Right lobe of liver (tissue), 6 donors: ENCODE data around the gene GABRG2. TPM values are rescaled to one million over a fixed set of nuclear protein-coding genes. Genes with fewer than 3 reads are reported as not detected.

Experiments used
- ATAC-seq, 4 donors: fragments of 200-7000 bp; cut with Tn5 transposase; one replicate each; pipeline ENCODE4 v1.9.1; 2020; ENCODE audit warnings: mild to moderate bottlenecking in 4 of 4, moderate library complexity in 4 of 4
- DNase-seq, 3 donors: peaks; one replicate each; pipeline ENCODE4 v3.0.0-alpha.2; 2020
- H3K27ac ChIP-seq, 3 donors: fragments of 200-600 bp; one replicate each; pipeline ENCODE4 v1.8.0; 2022
- H3K27me3 ChIP-seq, 2 donors: fragments of 200-600 bp; one replicate each; pipeline ENCODE4 v1.8.0; 2022
- H3K36me3 ChIP-seq, 4 donors: fragments of 200-600 bp; sonication (generic) in 1 of 4; one replicate each; pipeline versions ENCODE4 v1.5.1 to v1.8.0; 2017 to 2022; ENCODE audit warnings: control low read depth in 1 of 4
- H3K4me1 ChIP-seq, 4 donors: fragments of 200-600 bp; sonication (generic) in 1 of 4; one replicate each; pipeline versions ENCODE4 v1.5.1 to v1.8.0; 2017 to 2022; ENCODE audit warnings: control low read depth in 1 of 4
- H3K4me3 ChIP-seq, 3 donors: fragments of 200-600 bp; one replicate each; pipeline ENCODE4 v1.8.0; 2022
- H3K9me3 ChIP-seq, 4 donors: fragments of 200-600 bp; sonication (generic) in 1 of 4; one replicate each; pipeline versions ENCODE4 v1.5.1 to v1.8.0; 2017 to 2022; ENCODE audit warnings: control low read depth in 1 of 4
- CTCF ChIP-seq, 4 donors: fragments of 200-600 bp in 3 of 4; fragments of 450-650 bp in 1 of 4; IDR thresholded peaks; one replicate each; pipeline versions ENCODE4 v1.5.1 to v1.8.0; 2016 to 2022; ENCODE audit warnings: antibody characterized with exemption in 4 of 4, mild to moderate bottlenecking in 2 of 4
- POLR2A ChIP-seq: fragments of 450-650 bp; IDR thresholded peaks from one replicate; pipeline ENCODE4 v1.6.1; 2017; ENCODE audit warnings: antibody characterized with exemption, mild to moderate bottlenecking
- WGBS: methylation state at CpG from one replicate; pipeline ENCODE4 v1.1.6; 2018; ENCODE audit warnings: low coverage, low lambda C conversion rate; ENCODE audit not compliant: insufficient coverage; ENCODE audit errors: missing lambda C conversion rate; 5-methylcytosine and 5-hydroxymethylcytosine counted together
- intact Hi-C, 2 donors: fragments of 100-400 bp; cut with DNase I; formaldehyde crosslinking; loops; one replicate each; pipeline versions ENCODE4 v1.11.2 to v1.14.1; 2022
- long read RNA-seq: library from polyadenylated mRNA; unstranded; transcript quantifications from one replicate; pipeline ENCODE4 v2.0.0, GENCODE V29; 2019
- total RNA-seq, 6 experiments: library from RNA; depleted of rRNA in 2 of 6; stranded (reverse); fragments of >200 nt in 2 of 6; fragmentation: NEBNext Ultra II Directional in 3 of 6; extraction: Animal tissue kit (Norgen Biotek cat#: 25700) in 3 of 6; gene quantifications; one replicate each; pipeline versions ENCODE4 v1.1.0 to v1.2.4, GENCODE V29; 2016 to 2023
- donor health status: DM: no; HTN: yes; CAD: no.
- donor health status: DM: no; HTN: no; CAD: no.
- donor health status: DM: no; HTN: no; CAD: no.
- donor health status: DM: no; HTN: yes; CAD: no.
- donor health status: DM: no; HTN: yes; CAD: no.

Gene GABRG2
- not detected for total RNA-seq
- long read RNA-seq, result 0 reads

- no peak for TF ChIP-seq POLR2A
- TF ChIP-seq CTCF (IDR thresholded peaks at IDR 0.05), result no peak
- H3K36me3 ChIP-seq, result no peaks in the 10 kb centered on the region
- H3K27me3 ChIP-seq, result peaks cover 0 to under 1% of the 10 kb centered on the region in 2 donors
- DNase-seq (no peak), ATAC-seq (no peak)
- H3K27ac ChIP-seq, result no peak within 1 kb of the TSS
- no peak within 1 kb of the TSS for H3K4me3 ChIP-seq
- 9% methylated on average over 21 of the region's 21 CpGs for WGBS
- intact Hi-C loops, result no loop called here
- H3K4me1 ChIP-seq, result no peaks in the 10 kb centered on the region
- H3K9me3 ChIP-seq, result no peaks in the 10 kb centered on the region
These were observed at the start of gene GABRG2 for GRCh38 chr5:162067655-162068411. GABRG2 (plus strand) TSS chr5:162067773; CDS start chr5:162068000, 227 bp downstream.

GRCh38 chr5:162025312-162025711 is 42.3 kb upstream of the GABRG2 start:
- intact Hi-C loops, result no loop called here
- Histone ChIP-seq H3K27me3 (no peaks in the 10 kb centered on the region), H3K27ac (no peak overlapping the region), H3K4me1 (no peaks in the 10 kb centered on the region), H3K4me3 (no peak overlapping the region), H3K9me3 (no peaks in the 10 kb centered on the region), H3K36me3 (no peaks in the 10 kb centered on the region)
- DNase-seq (no peak), ATAC-seq (no peak)
- TF ChIP-seq CTCF (IDR thresholded peaks at IDR 0.05) (no peak), POLR2A (no peak)
- WGBS, result 48% methylated on average over 2 of the region's 2 CpGs

- H3K36me3 ChIP-seq, result no peaks in the 10 kb centered on the region
- ATAC-seq (no peak), DNase-seq (no peak)
- H3K27me3 ChIP-seq, result no peaks in the 10 kb centered on the region
- intact Hi-C loops, result no loop called here
- no peak overlapping the region for H3K27ac ChIP-seq
- no peaks in the 10 kb centered on the region for H3K4me1 ChIP-seq
- 29% methylated on average over 4 of the region's 4 CpGs for WGBS
- TF ChIP-seq CTCF (IDR thresholded peaks at IDR 0.05) (no peak), POLR2A (no peak)
- H3K9me3 ChIP-seq, result no peaks in the 10 kb centered on the region
- no peak overlapping the region for H3K4me3 ChIP-seq
These were observed 40.8 kb upstream of the GABRG2 start for GRCh38 chr5:162026803-162027202.

- Histone ChIP-seq H3K4me1 (no peaks in the 10 kb centered on the region), H3K27me3 (no peaks in the 10 kb centered on the region), H3K36me3 (no peaks in the 10 kb centered on the region), H3K9me3 (no peaks in the 10 kb centered on the region), H3K27ac (no peak overlapping the region), H3K4me3 (no peak overlapping the region)
- no peak for TF ChIP-seq POLR2A
- no peak for TF ChIP-seq CTCF (IDR thresholded peaks at IDR 0.05)
- no CpG with 5 or more reads among the region's 1 CpG for WGBS
- DNase-seq, result no peak
- intact Hi-C loops, result no loop called here
- no peak for ATAC-seq
These were observed 30.1 kb upstream of the GABRG2 start for GRCh38 chr5:162037431-162037830.
